HepG2 (cell line): ENCODE results near the gene ATP8A2. TPM values are rescaled to one million over a fixed set of nuclear protein-coding genes. Genes with fewer than 3 reads are reported as not detected.

Experiments used
- ATAC-seq: fragments of 200-7000 bp; cut with Tn5 transposase; 3 replicates; pipeline ENCODE4 v1.9.1; 2020; ENCODE audit warnings: mild to moderate bottlenecking, moderate library complexity
- BruUV-seq: library from RNA; stranded (reverse); fragments of 400-500 nt; replicated peaks from 2 replicates; lab custom pipeline; 2021; lab: Mats Ljungman, UMichigan
- CTCF ChIA-PET: fragments of 300-600 bp; formaldehyde crosslinking; extraction: SDS; loops from one replicate; lab custom pipeline; 2021; ENCODE audit warnings: low total read pairs, inconsistent platforms, low intra/inter-chr PET ratio; lab: Yijun Ruan, JAX
- POLR2A ChIA-PET: fragments of 350-600 bp; sonication (Branson Sonifier 250); formaldehyde crosslinking; loops from one replicate; lab custom pipeline; 2020; ENCODE audit warnings: antibody characterized with exemption, inconsistent platforms; lab: Yijun Ruan, JAX
- DNase-seq: peaks from one replicate; pipeline ENCODE4 v3.0.0-alpha.2; 2015; ENCODE audit warnings: low spot score
- FAIRE-seq: peaks from 3 replicates; lab custom pipeline; 2011; peaks lifted over from hg19 to GRCh38; lab: Jason Lieb, UNC
- H2AFZ ChIP-seq: one replicate; pipeline ENCODE4 v1.6.1; 2011; ENCODE audit warnings: low read length, inconsistent platforms
- H3K27ac ChIP-seq: fragments of 300-600 bp; 3 replicates; pipeline ENCODE4 v1.8.0; 2011; ENCODE audit warnings: mixed run types, mild to moderate bottlenecking, mixed read lengths, low read length, inconsistent platforms; ENCODE audit not compliant: insufficient read depth; ENCODE audit errors: extremely low read length
- H3K27me3 ChIP-seq, 2 experiments: fragments of 200-600 bp in 1 of 2; 2 replicates in 1 of 2; 3 replicates in 1 of 2; pipeline versions ENCODE4 v1.6.0 to v1.8.0; 2011; ENCODE audit warnings: low read length in 2 of 2, mild to moderate bottlenecking in 2 of 2, moderate library complexity in 2 of 2, inconsistent platforms in 1 of 2; ENCODE audit not compliant: insufficient read depth in 2 of 2, control insufficient read depth in 1 of 2
- H3K36me3 ChIP-seq, 2 experiments: fragments of 200-600 bp in 1 of 2; replicated peaks in 1 of 2; 2 replicates in 1 of 2; 3 replicates in 1 of 2; pipeline versions ENCODE4 v1.5.1 to v1.8.0; 2011; ENCODE audit warnings: low read length in 2 of 2, inconsistent platforms in 1 of 2; ENCODE audit not compliant: insufficient read depth in 2 of 2, control insufficient read depth in 1 of 2
- H3K4me1 ChIP-seq: 2 replicates; pipeline ENCODE4 v1.5.1; 2012; ENCODE audit warnings: low read length, inconsistent platforms; ENCODE audit not compliant: insufficient read depth
- H3K4me2 ChIP-seq: 2 replicates; pipeline ENCODE4 v1.6.0; 2011; ENCODE audit warnings: low read depth, low read length, inconsistent platforms
- H3K4me3 ChIP-seq, 3 experiments: fragments of 200-600 bp in 1 of 3; sonication (generic), shearing (Covaris generic) in 1 of 3; replicated peaks in 1 of 3; 2 replicates each; pipeline ENCODE4 v1.5.1; 2011 to 2016; ENCODE audit warnings: low read length in 3 of 3, inconsistent platforms in 2 of 3, low read depth in 2 of 3, mild to moderate bottlenecking in 2 of 3, control low read depth in 1 of 3, mixed read lengths in 1 of 3; ENCODE audit not compliant: insufficient read depth in 1 of 3
- H3K79me2 ChIP-seq: one replicate; pipeline ENCODE4 v1.6.1; 2011; ENCODE audit warnings: low read length, inconsistent platforms; ENCODE audit not compliant: insufficient read depth
- H3K9ac ChIP-seq: 2 replicates; pipeline ENCODE4 v1.6.0; 2011; ENCODE audit warnings: mild to moderate bottlenecking, low read depth, low read length, inconsistent platforms; ENCODE audit not compliant: insufficient read depth
- H3K9me3 ChIP-seq: 2 replicates; pipeline ENCODE4 v1.5.1; 2012; ENCODE audit warnings: mild to moderate bottlenecking, low read length
- H4K20me1 ChIP-seq: 2 replicates; pipeline ENCODE4 v1.6.0; 2011; ENCODE audit warnings: inconsistent platforms, mild to moderate bottlenecking, low read length, moderate library complexity; ENCODE audit not compliant: insufficient read depth
- ATF1 ChIP-seq: IDR thresholded peaks from 2 replicates; pipeline ENCODE4 v1.6.1; 2016; ENCODE audit warnings: mild to moderate bottlenecking, control low read depth
- FLYWCH1 ChIP-seq: sonication (generic); formaldehyde crosslinking; IDR thresholded peaks from 2 replicates; pipeline ENCODE4 v1.8.1; 2023; ENCODE audit warnings: mild to moderate bottlenecking, missing genetic modification reagents
- HNF4A ChIP-seq: sonication (generic); formaldehyde crosslinking; IDR thresholded peaks from 2 replicates; pipeline ENCODE4 v1.4.0; 2020; ENCODE audit warnings: missing genetic modification reagents
- ISL2 ChIP-seq: sonication (generic); formaldehyde crosslinking; IDR thresholded peaks from 2 replicates; pipeline ENCODE4 v1.5.0; 2020; ENCODE audit warnings: missing genetic modification reagents
- KLF16 ChIP-seq, 2 experiments: sonication (generic) in 1 of 2; formaldehyde crosslinking in 1 of 2; IDR thresholded peaks; 2 replicates each; pipeline versions ENCODE4 v1.6.1 to v1.8.0; 2016 to 2023; ENCODE audit warnings: missing genetic modification reagents in 2 of 2, missing compliant biosample characterization in 1 of 2
- LRRFIP1 ChIP-seq: sonication (generic); formaldehyde crosslinking; conservative IDR thresholded peaks from 2 replicates; pipeline ENCODE4 v1.4.0; 2020; ENCODE audit warnings: missing genetic modification reagents
- MYPOP ChIP-seq: sonication (generic); formaldehyde crosslinking; IDR thresholded peaks from 2 replicates; pipeline ENCODE4 v1.8.1; 2023; ENCODE audit warnings: mild to moderate bottlenecking, moderate library complexity, missing genetic modification reagents
- NCOA2 ChIP-seq: sonication (generic); formaldehyde crosslinking; IDR thresholded peaks from 2 replicates; pipeline ENCODE4 v1.8.0; 2022; ENCODE audit warnings: inconsistent platforms
- NPAS2 ChIP-seq: sonication (generic); formaldehyde crosslinking; IDR thresholded peaks from 2 replicates; pipeline ENCODE4 v1.8.0; 2022; ENCODE audit warnings: mild to moderate bottlenecking, missing genetic modification reagents, borderline replicate concordance
- RAD51 ChIP-seq: fragments of 450-650 bp; IDR thresholded peaks from 2 replicates; pipeline ENCODE4 v1.6.1; 2016; ENCODE audit warnings: borderline replicate concordance
- REXO4 ChIP-seq: sonication (generic); formaldehyde crosslinking; IDR thresholded peaks from 2 replicates; pipeline ENCODE4 v1.8.0; 2022; ENCODE audit warnings: missing genetic modification reagents, mild to moderate bottlenecking, borderline replicate concordance
- SATB2 ChIP-seq: sonication (generic); formaldehyde crosslinking; IDR thresholded peaks from 2 replicates; pipeline ENCODE4 v1.5.0; 2020; ENCODE audit warnings: missing genetic modification reagents
- SMC3 ChIP-seq: IDR thresholded peaks from 2 replicates; pipeline ENCODE4 v1.6.1; 2011; ENCODE audit warnings: low read length, improper control_type of control experiment
- SMYD3 ChIP-seq: sonication (generic); formaldehyde crosslinking; IDR thresholded peaks from 2 replicates; pipeline ENCODE4 v1.8.1; 2023; ENCODE audit warnings: mild to moderate bottlenecking, missing genetic modification reagents
- TCF12 ChIP-seq, 2 experiments: fragments of 450-650 bp in 1 of 2; sonication (generic) in 1 of 2; formaldehyde crosslinking in 1 of 2; IDR thresholded peaks; 2 replicates each; pipeline versions ENCODE4 v1.6.1 to v1.8.0; 2017 to 2022; ENCODE audit warnings: antibody characterized with exemption in 1 of 2, mild to moderate bottlenecking in 1 of 2, missing genetic modification reagents in 1 of 2, moderate library complexity in 1 of 2
- ZBTB7A ChIP-seq: sonication (generic); formaldehyde crosslinking; IDR thresholded peaks from 2 replicates; pipeline ENCODE4 v1.8.0; 2022; ENCODE audit warnings: mild to moderate bottlenecking, missing genetic modification reagents
- ZNF230 ChIP-seq: sonication (generic); formaldehyde crosslinking; IDR thresholded peaks from 2 replicates; pipeline ENCODE4 v1.4.0; 2020; ENCODE audit warnings: mild to moderate bottlenecking, missing genetic modification reagents
- ZNF326 ChIP-seq: sonication (generic); formaldehyde crosslinking; IDR thresholded peaks from 2 replicates; pipeline ENCODE4 v1.4.0; 2020; ENCODE audit warnings: missing genetic modification reagents, borderline replicate concordance
- ZNF644 ChIP-seq: IDR thresholded peaks from 2 replicates; pipeline ENCODE4 v1.6.1; 2016; ENCODE audit warnings: low read depth
- ZNF776 ChIP-seq: sonication (generic); formaldehyde crosslinking; IDR thresholded peaks from 2 replicates; pipeline ENCODE4 v1.4.0; 2020; ENCODE audit warnings: mild to moderate bottlenecking, missing genetic modification reagents
- whole genome bisulfite sequencing: methylation state at CpG from one replicate; pipeline ENCODE4 v1.1.6; 2017; ENCODE audit warnings: low lambda C conversion rate; 5-methylcytosine and 5-hydroxymethylcytosine counted together
- in situ Hi-C: cut with HindIII; loops from 2 replicates; pipeline ENCODE4 v1.10.0; 2017; ENCODE audit warnings: low pct_unique_long_range_greater_than_20kb; ENCODE audit not compliant: extremely low pct_ligation_motif_present
- intact Hi-C: fragments of 100-400 bp; cut with micrococcal nuclease; formaldehyde crosslinking; loops from one replicate; pipeline ENCODE4 v1.10.0; 2022; ENCODE audit not compliant: unreplicated experiment
- polyA plus RNA-seq, 8 experiments: library from polyadenylated mRNA; depleted of rRNA in 3 of 8; stranded (reverse) in 7 of 8; unstranded in 1 of 8; fragments of >200 nt; fragmentation: Illumina TruSeq in 4 of 8; extraction: Trizol in 4 of 8; gene quantifications; 2 replicates each; pipeline versions ENCODE4 v1.2.1 to v1.2.3, GENCODE V29; 2011 to 2016; ENCODE audit warnings: low read depth in 4 of 8, missing spikeins in 1 of 8, mixed read lengths in 1 of 8; ENCODE audit not compliant: insufficient read depth in 1 of 8
- total RNA-seq, 5 experiments: library from RNA; depleted of rRNA; stranded (reverse); fragments of >200 nt; fragmentation: Illumina TruSeq; extraction: Trizol; gene quantifications; 2 replicates each; pipeline ENCODE4 v1.2.3, GENCODE V29; 2016; ENCODE audit warnings: low read depth in 1 of 5
- TF ChIP-seq, protein P1 (sequence below): sonication (generic); formaldehyde crosslinking; conservative IDR thresholded peaks from 2 replicates; pipeline ENCODE4 v1.4.0; 2020; ENCODE audit warnings: missing genetic modification reagents

Gene ATP8A2
- total and polyA plus RNA-seq, 2 of the 13 experiments (the other 11 are each of a cell fraction or from before 2014, with no cell fraction given), result 0.09 TPM; not detected in 1

DNA sequence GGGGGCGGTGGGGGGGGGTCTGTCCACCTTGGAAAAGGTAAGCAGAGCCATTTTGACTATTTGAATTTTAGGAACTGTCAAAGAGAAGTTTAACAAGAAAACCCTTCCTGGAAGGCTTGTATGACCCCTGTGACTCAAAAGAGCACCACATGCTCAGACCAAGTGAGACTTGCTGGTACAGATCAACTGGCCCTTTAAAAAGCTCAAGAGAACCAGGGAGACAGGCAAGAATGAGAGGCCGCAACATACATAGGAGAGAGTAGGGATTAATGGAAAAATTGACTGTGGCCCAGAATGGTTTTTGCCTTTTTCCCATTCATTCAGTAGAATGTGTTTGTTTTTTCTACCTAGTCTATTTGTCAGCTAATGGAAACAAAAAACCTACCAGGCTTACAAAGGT is 26.2 kb upstream of the ATP8A2 start (continued):
- TF ChIP-seq MYPOP (CRISPR knock-in tag) (no peak), ATF1 (CRISPR knock-in tag) (no peak), HNF4A (CRISPR knock-in tag) (no peak), ZBTB7A (no peak), SMC3 (no peak)

GRCh38 chr13:25347151-25347550 is 24.6 kb upstream of the ATP8A2 start:
- intact Hi-C loops (no loop called here), in situ Hi-C loops (no loop called here)
- H3K4me3 ChIP-seq, result no peak overlapping the region
- ChIA-PET POLR2A (no interaction called here), CTCF (no interaction called here)
- H3K36me3 ChIP-seq, result no peaks in the 10 kb centered on the region
- H3K9ac ChIP-seq, result no peak overlapping the region
- H3K27ac ChIP-seq, result no peak overlapping the region
- no peaks in the 10 kb centered on the region for H3K9me3 ChIP-seq
- no peaks in the 10 kb centered on the region for H3K79me2 ChIP-seq
- FAIRE-seq (no peak), DNase-seq (no peak), ATAC-seq (peak; percentile 42; the same call in 2 of the 3 replicates)
- no peaks in the 10 kb centered on the region for H4K20me1 ChIP-seq
- no peaks in the 10 kb centered on the region for H3K4me1 ChIP-seq
- H3K27me3 ChIP-seq, result no peaks in the 10 kb centered on the region
- no peak overlapping the region for H3K4me2 ChIP-seq
- WGBS, result 69% methylated on average over 2 of the region's 2 CpGs
- BruUV-seq, result no TSS peak
- no peak overlapping the region for H2AFZ ChIP-seq
- TF ChIP-seq ZNF326 (CRISPR knock-in tag) (no peak), NPAS2 (CRISPR knock-in tag) (no peak), RAD51 (no peak), KLF16 (CRISPR knock-in tag; IDR thresholded peaks at IDR 0.05) (no peak), ZNF776 (CRISPR knock-in tag) (no peak), TCF12 (IDR thresholded peaks at IDR 0.05) (no peak), TCF12 (CRISPR knock-in tag; IDR thresholded peaks at IDR 0.05) (no peak), NCOA2 (CRISPR knock-in tag) (no peak), FLYWCH1 (CRISPR knock-in tag) (no peak), ZNF644 (CRISPR knock-in tag) (no peak), SATB2 (no peak), SMYD3 (no peak), ZNF230 (no peak), ISL2 (CRISPR knock-in tag) (no peak), LRRFIP1 (CRISPR knock-in tag) (no peak), REXO4 (no peak)
- TF ChIP-seq, protein P1, sequence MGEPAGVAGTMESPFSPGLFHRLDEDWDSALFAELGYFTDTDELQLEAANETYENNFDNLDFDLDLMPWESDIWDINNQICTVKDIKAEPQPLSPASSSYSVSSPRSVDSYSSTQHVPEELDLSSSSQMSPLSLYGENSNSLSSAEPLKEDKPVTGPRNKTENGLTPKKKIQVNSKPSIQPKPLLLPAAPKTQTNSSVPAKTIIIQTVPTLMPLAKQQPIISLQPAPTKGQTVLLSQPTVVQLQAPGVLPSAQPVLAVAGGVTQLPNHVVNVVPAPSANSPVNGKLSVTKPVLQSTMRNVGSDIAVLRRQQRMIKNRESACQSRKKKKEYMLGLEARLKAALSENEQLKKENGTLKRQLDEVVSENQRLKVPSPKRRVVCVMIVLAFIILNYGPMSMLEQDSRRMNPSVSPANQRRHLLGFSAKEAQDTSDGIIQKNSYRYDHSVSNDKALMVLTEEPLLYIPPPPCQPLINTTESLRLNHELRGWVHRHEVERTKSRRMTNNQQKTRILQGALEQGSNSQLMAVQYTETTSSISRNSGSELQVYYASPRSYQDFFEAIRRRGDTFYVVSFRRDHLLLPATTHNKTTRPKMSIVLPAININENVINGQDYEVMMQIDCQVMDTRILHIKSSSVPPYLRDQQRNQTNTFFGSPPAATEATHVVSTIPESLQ, result no peak
